ENCODE data around the gene MBLAC1. TPM values are rescaled to one million over a fixed set of nuclear protein-coding genes. Genes with fewer than 3 reads are reported as not detected.

The MBLAC1 gene
- total RNA-seq, result 2.6 and 2.9 TPM in 2 replicates

GRCh38 chr7:100126931-100127865 lies at the start of gene MBLAC1:
TSS of gene MBLAC1 (plus strand) at chr7:100126967. CDS start at chr7:100127396, 429 bp downstream.

GRCh38 chr7:100081535-100082102 lies 45.1 kb upstream of the MBLAC1 start, which contains the start of gene ZNF3:
TSS of gene ZNF3 (minus strand) at chr7:100081723. CDS start at chr7:100077357, 4,366 bp downstream.

GRCh38 chr7:100088621-100089457 lies 37.9 kb upstream of the MBLAC1 start, which contains the start of gene COPS6:
TSS of gene COPS6 (plus strand) at chr7:100088969. CDS start at chr7:100088991, 22 bp downstream.

GRCh38 chr7:100101016-100101862 lies 25.5 kb upstream of the MBLAC1 start, which contains the start of the genes AP4M1 and MCM7:
TSS of gene AP4M1 (plus strand) at chr7:100101643. CDS start at chr7:100101715, 72 bp downstream.
TSS of gene MCM7 (minus strand) at chr7:100101397. CDS start at chr7:100101294, 103 bp downstream.

GRCh38 chr7:100119072-100119969 lies 7.4 kb upstream of the MBLAC1 start, which contains the start of the genes CNPY4 and TAF6:
TSS of gene CNPY4 (plus strand) at chr7:100119634. CDS start at chr7:100119745, 111 bp downstream.
TSS of gene TAF6 (minus strand) at chr7:100119358. CDS start at chr7:100114209, 5,149 bp downstream.

GRCh38 chr7:100148559-100149328 lies 22.0 kb downstream of the MBLAC1 start, which contains the start of gene LAMTOR4:
TSS of gene LAMTOR4 (plus strand) at chr7:100148918. CDS start at chr7:100148973, 55 bp downstream.

GRCh38 chr7:100158229-100159098 lies 31.7 kb downstream of the MBLAC1 start, which contains the start of gene TRAPPC14:
TSS of gene TRAPPC14 (minus strand) at chr7:100158723. CDS start at chr7:100158499, 224 bp downstream.

GRCh38 chr7:100177045-100178001 lies 50.6 kb downstream of the MBLAC1 start, which contains the start of the genes GPC2 and STAG3:
TSS of gene GPC2 (minus strand) at chr7:100177381. CDS start at chr7:100177199, 182 bp downstream.
TSS of gene STAG3 (plus strand) at chr7:100177918. CDS start at chr7:100180557, 2,639 bp downstream.

Small RNA genes lying within 50 kb of the gene (small RNA-seq; reads per million reads assigned to genes)
- gene MIR106B (ENCODE audit: low replicate concordance), result 3,984 reads per million, percentile 100 among the genes with 10 or more reads in this experiment
- 1,147 reads per million, percentile 100 among the genes with 10 or more reads in this experiment for gene MIR25 (ENCODE audit: low replicate concordance)
- 4,058 reads per million, percentile 100 among the genes with 10 or more reads in this experiment for gene MIR93 (ENCODE audit: low replicate concordance)

Other genes starting within 250 kb of the MBLAC1 start
- 0.66 TPM in 1 of 2 replicates, not detected in the other for gene OR2AE1, start 249.9 kb upstream of the MBLAC1 start, total RNA-seq
- gene TRIM4, start 207.4 kb upstream of the MBLAC1 start, total RNA-seq, result 12.9 and 26.9 TPM in 2 replicates
- gene GJC3, start 197.3 kb upstream of the MBLAC1 start, total RNA-seq, result not detected in 2 replicates
- not detected in 2 replicates for gene AZGP1, start 150.9 kb upstream of the MBLAC1 start, total RNA-seq
- 31.9 and 33.3 TPM in 2 replicates for gene ZKSCAN1, start 111.4 kb upstream of the MBLAC1 start, total RNA-seq
- gene ZSCAN21, start 77.2 kb upstream of the MBLAC1 start, total RNA-seq, result 7.9 and 10.5 TPM in 2 replicates
- gene ZNF3, start 45.2 kb upstream of the MBLAC1 start, total RNA-seq, result 31.7 and 41.1 TPM in 2 replicates
- gene COPS6, start 38.0 kb upstream of the MBLAC1 start, total RNA-seq, result 122 and 154 TPM in 2 replicates
- 24.1 and 179 TPM in 2 replicates for gene MCM7, start 25.6 kb upstream of the MBLAC1 start, total RNA-seq
- 26.7 and 26.9 TPM in 2 replicates for gene AP4M1, start 25.3 kb upstream of the MBLAC1 start, total RNA-seq
- 43.8 and 74.3 TPM in 2 replicates for gene TAF6, start 7.6 kb upstream of the MBLAC1 start, total RNA-seq
- gene CNPY4, start 7.3 kb upstream of the MBLAC1 start, total RNA-seq, result 19.3 and 30.9 TPM in 2 replicates
- gene LAMTOR4, start 22.0 kb downstream of the MBLAC1 start, total RNA-seq, result 41.8 and 67.4 TPM in 2 replicates
- gene TRAPPC14, start 31.8 kb downstream of the MBLAC1 start, total RNA-seq, result 10.9 and 12.7 TPM in 2 replicates
- gene GAL3ST4, start 41.6 kb downstream of the MBLAC1 start, total RNA-seq, result 2.2 and 2.6 TPM in 2 replicates
- gene GPC2, start 50.4 kb downstream of the MBLAC1 start, total RNA-seq, result 0.66 and 1.9 TPM in 2 replicates
- 0.44 and 1.1 TPM in 2 replicates for gene STAG3, start 51.0 kb downstream of the MBLAC1 start, total RNA-seq
- not detected in 2 replicates for gene PVRIG, start 93.0 kb downstream of the MBLAC1 start, total RNA-seq
- not detected in 2 replicates for gene SPDYE3, start 180.7 kb downstream of the MBLAC1 start, total RNA-seq
- 7.0 and 19.8 TPM in 2 replicates for gene PILRB, start 231.2 kb downstream of the MBLAC1 start, total RNA-seq
- gene PILRA, start 246.5 kb downstream of the MBLAC1 start, total RNA-seq, result not detected in 2 replicates